Measurements from ENCODE around the gene PPM1L.

DNA sequence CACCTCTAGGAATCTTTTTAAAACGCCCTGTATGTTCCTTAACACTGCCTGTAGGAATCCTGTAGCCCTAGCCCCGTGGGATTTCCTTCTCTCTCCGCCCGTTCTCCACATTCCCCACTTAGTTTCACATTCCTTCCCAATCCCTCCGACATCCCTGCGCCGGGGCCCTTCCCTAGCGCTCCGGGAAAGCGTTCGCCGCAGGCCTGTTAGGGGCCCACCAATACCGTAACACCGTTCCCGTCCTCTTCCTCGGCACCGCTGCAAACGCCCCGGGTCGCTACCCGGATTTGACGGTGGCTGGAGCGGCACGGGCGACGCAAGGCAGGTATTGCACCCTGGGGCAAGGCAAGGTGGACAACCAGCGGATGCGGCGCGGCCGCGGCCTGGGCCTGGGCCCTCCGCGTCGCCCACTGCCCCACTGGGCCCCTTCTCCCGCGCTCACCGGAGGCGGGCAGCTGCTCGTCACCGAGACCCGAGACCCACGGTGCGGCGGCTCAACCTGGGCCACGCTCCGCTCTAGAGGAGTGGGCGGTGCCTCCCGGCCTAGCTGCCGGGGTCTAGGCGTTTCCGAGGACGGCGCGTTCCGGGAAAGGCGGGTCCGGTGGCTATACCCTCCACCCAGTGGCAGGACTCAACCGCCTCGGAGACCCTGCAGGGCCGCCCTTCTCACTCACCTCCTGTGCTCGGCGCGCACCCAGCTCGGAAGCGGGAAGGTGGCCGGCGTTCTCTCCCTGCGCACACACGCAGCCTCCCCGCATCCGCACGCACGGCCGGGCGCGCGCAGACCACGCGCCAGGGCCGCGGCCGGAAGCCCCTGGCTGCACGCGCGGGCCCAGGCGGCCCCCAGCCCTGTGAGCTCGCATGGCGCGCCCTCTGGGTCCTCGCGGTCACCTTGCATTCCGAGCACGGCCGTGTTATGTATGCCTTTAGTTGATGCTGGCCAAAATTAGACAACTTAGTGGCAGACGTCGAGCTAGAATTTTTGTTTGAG lies 348.8 kb downstream of the PPM1L start, which contains the start of gene B3GALNT1:
- TF ChIP-seq, protein P1, sequence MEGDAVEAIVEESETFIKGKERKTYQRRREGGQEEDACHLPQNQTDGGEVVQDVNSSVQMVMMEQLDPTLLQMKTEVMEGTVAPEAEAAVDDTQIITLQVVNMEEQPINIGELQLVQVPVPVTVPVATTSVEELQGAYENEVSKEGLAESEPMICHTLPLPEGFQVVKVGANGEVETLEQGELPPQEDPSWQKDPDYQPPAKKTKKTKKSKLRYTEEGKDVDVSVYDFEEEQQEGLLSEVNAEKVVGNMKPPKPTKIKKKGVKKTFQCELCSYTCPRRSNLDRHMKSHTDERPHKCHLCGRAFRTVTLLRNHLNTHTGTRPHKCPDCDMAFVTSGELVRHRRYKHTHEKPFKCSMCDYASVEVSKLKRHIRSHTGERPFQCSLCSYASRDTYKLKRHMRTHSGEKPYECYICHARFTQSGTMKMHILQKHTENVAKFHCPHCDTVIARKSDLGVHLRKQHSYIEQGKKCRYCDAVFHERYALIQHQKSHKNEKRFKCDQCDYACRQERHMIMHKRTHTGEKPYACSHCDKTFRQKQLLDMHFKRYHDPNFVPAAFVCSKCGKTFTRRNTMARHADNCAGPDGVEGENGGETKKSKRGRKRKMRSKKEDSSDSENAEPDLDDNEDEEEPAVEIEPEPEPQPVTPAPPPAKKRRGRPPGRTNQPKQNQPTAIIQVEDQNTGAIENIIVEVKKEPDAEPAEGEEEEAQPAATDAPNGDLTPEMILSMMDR (conservative IDR thresholded peaks at IDR 0.05), result 0 out of 2 replicates have a peak, but pooled peaks have one; percentile 24
- no peak for TF ChIP-seq EZH2 (IDR thresholded peaks at IDR 0.05; ENCODE audit: low read depth)

Data from PC-9 (cell line).